ENCODE data around the gene DBET. TPM values are rescaled to one million over a fixed set of nuclear protein-coding genes. Genes with fewer than 3 reads are reported as not detected.

The DBET gene
- polyA plus RNA-seq, 2 donors, result not detected

Other genes with a start within 250 kb of the DBET start
- 10 to 100 TPM; 28.0 to 32.5 TPM for gene FRG1, start 123.6 kb upstream of the DBET start, polyA plus RNA-seq
- gene FRG2, start 37.2 kb upstream of the DBET start, polyA plus RNA-seq, result not detected
- gene DUX4, start 109.3 kb downstream of the DBET start, polyA plus RNA-seq, result not detected